ENCODE results near the gene TMEM179. TPM values are rescaled to one million over a fixed set of nuclear protein-coding genes. Genes with fewer than 3 reads are reported as not detected.

Gene TMEM179
- total and polyA plus RNA-seq, 2 of the 8 experiments (the other 6 are each of a cell fraction or from before 2014, with no cell fraction given), result 2.9 to 4.0 TPM

GRCh38 chr14:104650981-104651875, 46.7 kb upstream of the TMEM179 start:
- DNase-seq (ENCODE audit: low read depth in 1 of 2, low spot score in 2 of 2) (no peak), FAIRE-seq (no peak)

More at GRCh38 chr14:104650981-104651875, 46.7 kb upstream of the TMEM179 start:
- H4K5ac ChIP-seq (ENCODE audit: insufficient read length, low read depth, low read length), result no peak overlapping the region
- peak overlapping the region; percentile 84; the same call in 1 of the 2 replicates for H2AK5ac ChIP-seq (ENCODE audit: low read depth, low read length)
- POLR2A ChIA-PET (ENCODE audit: partially characterized antibody), result interaction anchor here (0.6 to 1.1 kb wide), 4 partner anchors 14 to 71 kb away, joined by 3 to 4 read pairs (median 3); no protein-coding TSS in a partner anchor
- no peak overlapping the region for H3K4ac ChIP-seq (replicated peaks; ENCODE audit: insufficient read length, low read depth, low read length)
- CTCF ChIA-PET (ENCODE audit: partially characterized antibody), result interaction anchor here (0.5 to 2.4 kb wide), 21 partner anchors 8 to 562 kb away, joined by 3 to 17 read pairs (median 4); no protein-coding TSS in a partner anchor
- no peak overlapping the region; the same call in 1 of the 2 replicates for H4K8ac ChIP-seq (ENCODE audit: extremely low read depth, insufficient read depth, low read length)
- no peaks in the 10 kb centered on the region for H3K23me2 ChIP-seq (ENCODE audit: low read depth, low read length)
- H3K9ac ChIP-seq (replicated peaks in 1 of 4; ENCODE audit: extremely low read depth in 1 of 4, low read depth in 3 of 4, low read length in 3 of 4), result no peak overlapping the region; a peak in 1 of 7 replicates
- H3K4me2 ChIP-seq (ENCODE audit: insufficient read depth in 1 of 2, low read depth in 2 of 2, low read length in 2 of 2), result no peak overlapping the region
- H4K20me1 ChIP-seq (replicated peaks in 1 of 2; ENCODE audit: control insufficient read depth in 1 of 2, insufficient read depth in 2 of 2, low read length in 2 of 2), result no peaks in the 10 kb centered on the region
- no peak overlapping the region for H3K56ac ChIP-seq (replicated peaks; ENCODE audit: insufficient read length, low read depth, low read length)
- H3K18ac ChIP-seq (ENCODE audit: extremely low read depth, low read length), result peak overlapping the region; percentile 48
- peak overlapping the region; percentile 39; the same call in 1 of the 2 replicates for H2BK12ac ChIP-seq (ENCODE audit: low read depth, low read length)
- 90% methylated on average over 23 of the region's 24 CpGs; no CpG with 5 or more reads in 1 of the 2 experiments for WGBS, 2 experiments (ENCODE audit: extremely low coverage in 1 of 2, insufficient coverage in 1 of 2, insufficient read length in 1 of 2, insufficient replicate concordance in 2 of 2, low coverage in 1 of 2, low lambda C conversion rate in 2 of 2, missing lambda C conversion rate in 1 of 2)
- no peak overlapping the region for H3K23ac ChIP-seq (ENCODE audit: insufficient read length)
- peaks cover 0 to 6% (median under 1%) of the 10 kb centered on the region in 4 experiments; a peak in 2 of 7 replicates for H3K27me3 ChIP-seq (replicated peaks in 1 of 4; ENCODE audit: control insufficient read depth in 3 of 4, extremely low read depth in 1 of 4, insufficient read depth in 3 of 4, low read length in 3 of 4)
- peaks cover 14 to 29% of the 10 kb centered on the region in 2 experiments for H3K9me3 ChIP-seq (ENCODE audit: insufficient read depth in 2 of 2, low read depth in 1 of 2, low read length in 1 of 2)
- H2BK5ac ChIP-seq (ENCODE audit: low read depth, low read length), result no peak overlapping the region
- H2BK15ac ChIP-seq (ENCODE audit: low read length), result no peak overlapping the region; the same call in 1 of the 2 replicates
- H2AFZ ChIP-seq (ENCODE audit: low read length), result no peak overlapping the region
- no peak overlapping the region for H4K91ac ChIP-seq (replicated peaks; ENCODE audit: insufficient read length, low read length)
- no peak overlapping the region for H2BK120ac ChIP-seq (replicated peaks; ENCODE audit: low read depth, low read length)
- no peak overlapping the region for H3K4me3 ChIP-seq (ENCODE audit: extremely low read depth in 1 of 4, insufficient read depth in 2 of 4, low read depth in 3 of 4, low read length in 4 of 4)
- no peaks in the 10 kb centered on the region for H3K79me1 ChIP-seq (ENCODE audit: low read depth, low read length)
- no peaks in the 10 kb centered on the region; a peak in 1 of 7 replicates for H3K4me1 ChIP-seq (replicated peaks in 1 of 4; ENCODE audit: control insufficient read depth in 3 of 4, insufficient read depth in 4 of 4, low read length in 3 of 4)
- no peak overlapping the region for H3K27ac ChIP-seq (ENCODE audit: low read depth, low read length)
- H3K14ac ChIP-seq (ENCODE audit: insufficient read length), result no peak overlapping the region
- 0 out of 2 replicates have a peak overlapping the region, but pooled peaks have one; percentile 18 for H2BK20ac ChIP-seq (ENCODE audit: low read length)
- TF ChIP-seq SIRT6 (IDR thresholded peaks at IDR 0.05; ENCODE audit: low read length) (no peak), GABPA (IDR thresholded peaks at IDR 0.05; ENCODE audit: borderline replicate concordance, insufficient read depth, low read length) (no peak), ZNF274 (IDR thresholded peaks at IDR 0.05; ENCODE audit: borderline replicate concordance, extremely low read depth, low read length) (no peak)
- no peaks in the 10 kb centered on the region for H3K36me3 ChIP-seq (ENCODE audit: control insufficient read depth in 2 of 4, insufficient read depth in 4 of 4, low read length in 3 of 4)
- no peaks in the 10 kb centered on the region for H3K79me2 ChIP-seq (ENCODE audit: control insufficient read depth in 1 of 2, insufficient read depth in 2 of 2, low read length in 2 of 2)

Measured in H1 (cell line).